ENCODE results near the gene PPP1R1A.

Gene PPP1R1A

DNA sequence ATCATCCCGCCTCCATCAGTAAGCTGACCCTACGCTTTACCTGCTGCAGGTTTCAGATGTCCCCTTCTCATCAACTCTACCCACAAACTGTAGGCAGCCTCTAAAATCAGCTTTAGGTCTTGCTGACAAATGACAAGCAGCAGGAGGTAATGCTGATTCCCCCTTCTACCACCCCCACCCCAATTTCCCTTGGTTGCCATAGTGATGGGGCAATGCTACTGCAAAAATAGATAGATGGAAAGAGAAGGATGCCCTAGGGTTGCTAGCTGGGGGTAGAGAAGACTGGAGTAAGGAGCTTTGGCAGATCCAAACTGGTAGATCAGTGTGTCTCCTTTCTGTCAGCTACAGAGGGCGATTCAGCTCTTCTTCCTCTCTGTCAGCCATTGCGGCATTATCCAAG, 58.9 kb downstream of the PPP1R1A start:
- no peak for TF ChIP-seq EZH2phosphoT487 (IDR thresholded peaks at IDR 0.05; ENCODE audit: low read depth)
- TF ChIP-seq, protein P1, sequence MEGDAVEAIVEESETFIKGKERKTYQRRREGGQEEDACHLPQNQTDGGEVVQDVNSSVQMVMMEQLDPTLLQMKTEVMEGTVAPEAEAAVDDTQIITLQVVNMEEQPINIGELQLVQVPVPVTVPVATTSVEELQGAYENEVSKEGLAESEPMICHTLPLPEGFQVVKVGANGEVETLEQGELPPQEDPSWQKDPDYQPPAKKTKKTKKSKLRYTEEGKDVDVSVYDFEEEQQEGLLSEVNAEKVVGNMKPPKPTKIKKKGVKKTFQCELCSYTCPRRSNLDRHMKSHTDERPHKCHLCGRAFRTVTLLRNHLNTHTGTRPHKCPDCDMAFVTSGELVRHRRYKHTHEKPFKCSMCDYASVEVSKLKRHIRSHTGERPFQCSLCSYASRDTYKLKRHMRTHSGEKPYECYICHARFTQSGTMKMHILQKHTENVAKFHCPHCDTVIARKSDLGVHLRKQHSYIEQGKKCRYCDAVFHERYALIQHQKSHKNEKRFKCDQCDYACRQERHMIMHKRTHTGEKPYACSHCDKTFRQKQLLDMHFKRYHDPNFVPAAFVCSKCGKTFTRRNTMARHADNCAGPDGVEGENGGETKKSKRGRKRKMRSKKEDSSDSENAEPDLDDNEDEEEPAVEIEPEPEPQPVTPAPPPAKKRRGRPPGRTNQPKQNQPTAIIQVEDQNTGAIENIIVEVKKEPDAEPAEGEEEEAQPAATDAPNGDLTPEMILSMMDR (IDR thresholded peaks at IDR 0.05; ENCODE audit: low read depth, low read length): no peak
- H3K36me3 ChIP-seq (replicated peaks; ENCODE audit: low read depth, low read length): peaks cover 90% of the 10 kb centered on the region
- no peak overlapping the region for H3K9ac ChIP-seq (ENCODE audit: low read length)
- H3K9me3 ChIP-seq (ENCODE audit: insufficient read depth, low read length): no peaks in the 10 kb centered on the region
- no peak overlapping the region for H3K4me3 ChIP-seq (ENCODE audit: low read length)
- peaks cover 14% of the 10 kb centered on the region for H4K20me1 ChIP-seq (ENCODE audit: insufficient read depth, low read length)
- H3K27me3 ChIP-seq (ENCODE audit: low read depth, low read length): no peaks in the 10 kb centered on the region
- H3K79me2 ChIP-seq (ENCODE audit: low read length): no peaks in the 10 kb centered on the region
- no peak overlapping the region for H3K4me2 ChIP-seq (ENCODE audit: low read length)
- H3K4me1 ChIP-seq (ENCODE audit: low read length): peaks cover 25% of the 10 kb centered on the region
- no peak overlapping the region for H3K27ac ChIP-seq (ENCODE audit: low read length)
- H2AFZ ChIP-seq (ENCODE audit: low read depth, low read length): no peak overlapping the region
